Right lung (tissue), 5 donors: ENCODE results near the gene HS1BP3. TPM values are rescaled to one million over a fixed set of nuclear protein-coding genes. Genes with fewer than 3 reads are reported as not detected.

Experiments
- DNase-seq, 2 donors: peaks; one replicate each; pipeline ENCODE4 v3.0.0-alpha.2; 2013
- polyA plus RNA-seq, 5 donors: library from polyadenylated mRNA; unstranded; fragments of 120-200 nt; gene quantifications; one replicate each; pipeline versions ENCODE4 v1.2.1 to v1.2.3, GENCODE V29; 2013; ENCODE audit warnings: inconsistent platforms in 1 of 5, low replicate concordance in 1 of 5; ENCODE audit not compliant: insufficient read length in 5 of 5, insufficient read depth in 1 of 5

The HS1BP3 gene
- polyA plus RNA-seq, 5 donors = 10.8 to 15.2 (median 13.0) TPM

- DNase-seq = no peak
Observed at GRCh38 chr2:20665243-20666004, 14.5 kb upstream of the HS1BP3 start.

- DNase-seq = no peak
Observed at GRCh38 chr2:20664431-20665242, 13.7 kb upstream of the HS1BP3 start.

DNA sequence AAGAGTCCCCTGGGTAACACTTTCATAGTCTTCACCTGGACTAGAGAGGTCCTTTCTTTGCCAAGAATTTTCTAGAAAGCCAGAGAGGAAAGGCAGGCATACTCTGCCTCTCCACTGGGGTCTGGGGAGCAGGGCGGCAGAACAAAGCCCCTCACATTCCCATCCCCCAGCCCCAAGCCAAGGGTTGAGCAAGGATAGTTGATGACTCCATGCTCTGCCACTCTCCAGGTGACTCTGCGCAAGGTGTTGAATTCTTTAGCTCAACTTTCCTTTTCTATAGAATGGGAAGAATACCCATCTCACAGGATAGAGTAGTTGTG, 13.1 kb upstream of the HS1BP3 start:
- DNase-seq = no peak

GRCh38 chr2:20663196-20664070, 12.5 kb upstream of the HS1BP3 start:
- no peak for DNase-seq

GRCh38 chr2:20662308-20662937, 11.5 kb upstream of the HS1BP3 start:
- DNase-seq = no peak

GRCh38 chr2:20661421-20662307, 10.8 kb upstream of the HS1BP3 start:
- peak; percentile 48 to 70 for DNase-seq

GRCh38 chr2:20660506-20661420, 9.9 kb upstream of the HS1BP3 start:
- no peak for DNase-seq

DNA sequence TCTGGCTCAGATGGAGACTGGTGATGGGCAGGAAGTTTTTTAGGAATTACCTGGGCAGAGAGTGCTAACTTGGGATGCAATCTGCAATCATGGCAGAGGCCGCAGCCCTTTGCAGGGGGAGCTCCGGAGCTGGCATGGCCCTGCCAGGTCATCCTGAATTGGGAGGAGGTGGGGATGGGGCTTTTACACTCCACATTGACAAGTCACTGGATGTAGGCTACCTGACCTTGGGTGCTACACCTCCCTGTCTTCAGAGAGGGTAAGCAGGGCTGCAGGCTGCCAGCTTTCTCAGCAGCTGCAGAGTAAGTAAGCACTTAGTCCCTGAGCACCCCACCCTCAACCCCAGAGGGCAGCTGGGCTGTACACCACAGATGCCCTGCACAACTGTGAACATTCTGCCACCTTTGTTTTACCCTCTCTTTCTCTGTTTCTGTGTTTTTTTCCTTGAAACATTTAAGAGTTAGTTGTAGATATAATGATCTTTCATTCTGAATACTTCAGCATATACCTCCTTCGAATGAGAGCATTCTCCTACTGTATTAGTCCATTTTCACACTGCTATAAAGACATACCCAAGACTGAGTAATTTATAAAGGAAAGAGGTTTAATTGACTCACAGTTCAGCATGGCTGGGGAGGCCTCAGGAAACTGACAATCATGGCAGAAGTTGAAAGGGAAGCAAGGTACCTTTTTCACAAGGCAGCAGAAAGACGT, 6.8 kb upstream of the HS1BP3 start:
- no peak for DNase-seq

- DNase-seq = no peak
Observed at GRCh38 chr2:20656561-20656960, 5.7 kb upstream of the HS1BP3 start.

DNA sequence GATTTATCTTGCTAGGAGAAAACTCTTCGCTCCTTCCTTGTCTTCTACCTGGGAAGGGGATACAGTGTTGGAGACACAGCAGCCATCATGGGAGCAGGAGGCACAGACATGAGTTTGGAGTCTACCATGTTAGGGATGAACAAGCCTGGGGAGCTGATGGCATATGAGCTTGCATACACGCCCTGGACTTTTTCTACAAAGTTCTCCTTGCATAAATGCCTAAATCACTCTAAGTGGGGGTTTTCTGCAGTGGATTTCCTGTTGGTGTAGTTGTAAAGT, 3.6 kb upstream of the HS1BP3 start:
- no peak for DNase-seq

DNA sequence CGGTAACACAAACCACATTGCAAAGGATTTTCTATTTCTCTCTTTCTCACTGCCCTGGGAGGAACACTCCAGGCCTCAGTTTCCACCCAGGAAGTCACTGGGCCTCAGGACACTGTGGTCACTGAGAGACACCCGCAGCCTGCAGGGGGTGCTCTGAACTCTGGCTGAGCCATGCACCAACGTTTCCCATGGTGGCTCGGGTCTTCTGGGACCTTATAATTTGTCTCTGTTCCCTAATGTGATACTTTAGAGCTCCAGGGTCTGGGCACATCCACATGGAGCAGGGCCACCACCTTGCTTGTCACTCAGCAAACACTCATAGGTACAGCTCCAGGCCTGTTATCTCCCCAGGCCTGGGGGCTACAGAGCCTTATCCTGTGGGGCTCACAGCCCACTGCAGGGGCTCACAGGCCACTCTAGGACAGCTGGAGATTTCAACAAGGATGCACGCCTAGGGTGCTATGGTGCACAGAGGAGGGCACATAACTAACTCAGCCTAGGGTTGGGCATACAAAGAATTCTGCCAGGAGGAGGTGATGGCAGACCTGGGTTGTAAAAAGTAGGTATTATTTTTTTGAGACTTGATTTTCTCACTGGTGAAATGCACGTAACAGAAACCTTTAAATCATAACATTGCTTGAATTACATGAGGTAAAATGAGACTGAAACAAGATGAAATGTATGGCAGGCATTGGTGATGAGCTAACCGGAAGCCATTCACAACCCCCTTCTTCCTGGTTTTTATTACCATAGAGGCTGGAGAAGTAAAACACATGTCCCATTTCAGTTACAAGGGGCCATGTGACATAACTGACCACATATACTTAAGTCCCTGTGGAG, 3.0 kb upstream of the HS1BP3 start:
- DNase-seq = no peak

GRCh38 chr2:20652673-20653575, 2.0 kb upstream of the HS1BP3 start:
- no peak for DNase-seq

- no peak for DNase-seq
Observed at GRCh38 chr2:20652141-20652540, 1.2 kb upstream of the HS1BP3 start.

DNA sequence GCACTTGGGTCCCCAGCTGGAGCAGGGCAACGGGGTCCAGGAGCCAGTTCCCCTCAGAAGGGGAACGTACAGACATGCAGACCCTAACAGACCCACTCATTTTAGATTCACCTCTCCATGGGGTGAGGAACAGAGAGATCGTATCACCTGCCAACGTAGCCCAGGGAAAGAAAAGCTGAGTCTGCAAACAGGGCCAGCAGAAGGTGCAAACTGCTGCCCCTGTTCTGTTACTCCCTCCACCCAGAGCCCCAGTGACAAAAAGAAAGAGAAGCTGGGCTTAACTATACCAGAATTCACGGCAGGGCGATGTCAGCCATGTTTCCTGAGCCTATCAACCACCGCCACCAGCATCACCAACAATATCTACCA, 817 bp upstream of the HS1BP3 start:
- no peak for DNase-seq

GRCh38 chr2:20650393-20650876, 463 bp downstream of the HS1BP3 start:
- no peak for DNase-seq

DNA sequence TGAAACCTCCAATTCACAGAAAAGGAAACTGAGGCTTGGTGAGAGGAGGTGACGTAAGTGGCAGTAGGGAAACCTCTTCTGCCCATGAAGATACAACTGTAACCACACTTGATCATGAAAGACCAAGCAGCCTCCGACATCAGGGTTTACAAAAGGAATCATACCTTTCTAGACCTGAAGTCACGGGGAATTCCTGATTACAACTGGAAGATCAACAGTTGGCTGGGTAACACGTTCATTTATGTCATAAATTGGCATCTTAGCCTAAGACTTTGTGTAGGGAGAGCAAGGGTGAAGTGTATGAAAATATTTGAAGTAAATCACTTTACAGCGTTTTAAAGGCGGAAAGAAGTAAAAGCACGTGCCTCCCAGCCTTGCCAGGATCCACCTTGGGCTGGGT, 922 bp downstream of the HS1BP3 start:
- DNase-seq = no peak

DNA sequence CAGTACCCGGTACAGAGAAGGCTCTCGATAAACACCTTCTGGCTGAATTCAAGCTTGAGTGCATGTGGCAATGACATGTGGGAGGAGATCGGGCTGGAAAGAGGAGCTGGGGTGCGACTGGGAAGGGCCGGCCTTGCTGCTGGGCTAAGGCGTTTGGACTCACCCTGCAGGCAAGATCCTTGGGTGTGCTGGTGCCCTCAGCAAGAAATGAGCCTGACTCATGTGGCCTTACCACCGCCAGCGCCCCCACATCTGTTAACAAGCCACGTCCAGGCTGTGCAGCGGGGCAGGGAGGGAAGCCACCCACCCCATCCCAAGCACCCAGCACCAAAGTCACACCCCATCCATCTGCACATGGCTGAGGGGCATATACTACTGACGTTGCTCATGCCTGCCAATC, 1.3 kb downstream of the HS1BP3 start:
- no peak for DNase-seq
